Liver (tissue), 9 donors: ENCODE results near the gene KRTAP9-8. TPM values are rescaled to one million over a fixed set of nuclear protein-coding genes. Genes with fewer than 3 reads are reported as not detected.

ENCODE experiments used
- DNase-seq: peaks from one replicate; pipeline ENCODE4 v3.0.0-alpha.2; 2017; ENCODE audit warnings: low spot score
- H3K27ac ChIP-seq, 2 donors: one replicate each; pipeline ENCODE4 v1.7.0; 2013; ENCODE audit warnings: inconsistent platforms in 2 of 2, low read length in 2 of 2, control low read depth in 1 of 2, low read depth in 1 of 2, mild to moderate bottlenecking in 1 of 2
- H3K27me3 ChIP-seq, 4 donors: one replicate each; pipeline versions ENCODE4 v1.6.1 to v1.7.0; 2013; ENCODE audit warnings: low read length in 3 of 4, inconsistent platforms in 1 of 4, mild to moderate bottlenecking in 1 of 4, moderate library complexity in 1 of 4; ENCODE audit not compliant: control insufficient read depth in 4 of 4, insufficient read depth in 4 of 4
- H3K36me3 ChIP-seq, 4 donors: one replicate each; pipeline versions ENCODE4 v1.6.1 to v1.7.0; 2013; ENCODE audit warnings: low read length in 3 of 4, mild to moderate bottlenecking in 3 of 4, low read depth in 1 of 4, moderate library complexity in 1 of 4; ENCODE audit not compliant: control insufficient read depth in 4 of 4, insufficient read depth in 3 of 4
- H3K4me1 ChIP-seq, 4 donors: one replicate each; pipeline versions ENCODE4 v1.6.1 to v1.7.0; 2013; ENCODE audit warnings: low read length in 3 of 4, mild to moderate bottlenecking in 3 of 4, moderate library complexity in 1 of 4; ENCODE audit not compliant: control insufficient read depth in 4 of 4, insufficient read depth in 4 of 4
- H3K4me3 ChIP-seq, 3 donors: one replicate each; pipeline versions ENCODE4 v1.6.1 to v1.7.0; 2013; ENCODE audit warnings: low read length in 3 of 3, control low read depth in 1 of 3, low read depth in 1 of 3, mild to moderate bottlenecking in 1 of 3
- H3K9ac ChIP-seq, 2 donors: one replicate each; pipeline ENCODE4 v1.7.0; 2013; ENCODE audit warnings: low read length in 2 of 2, mild to moderate bottlenecking in 2 of 2, moderate library complexity in 2 of 2, control low read depth in 1 of 2, low read depth in 1 of 2
- H3K9me3 ChIP-seq, 4 donors: one replicate each; pipeline versions ENCODE4 v1.6.1 to v1.7.0; 2013; ENCODE audit warnings: low read length in 3 of 4; ENCODE audit not compliant: control insufficient read depth in 4 of 4
- ATF3 ChIP-seq: IDR thresholded peaks from 2 replicates; pipeline ENCODE4 v1.6.1; 2016; ENCODE audit warnings: antibody characterized with exemption
- EGR1 ChIP-seq, 2 donors: IDR thresholded peaks; 2 replicates each; pipeline ENCODE4 v1.6.1; 2016 to 2018; ENCODE audit warnings: antibody characterized with exemption in 2 of 2, low read depth in 2 of 2
- FOXA1 ChIP-seq: IDR thresholded peaks from 2 replicates; pipeline ENCODE4 v1.6.1; 2016; ENCODE audit warnings: antibody characterized with exemption
- GABPA ChIP-seq, 2 donors: IDR thresholded peaks in 1 of 2; conservative IDR thresholded peaks in 1 of 2; 2 replicates each; pipeline ENCODE4 v1.6.1; 2016; ENCODE audit warnings: antibody characterized with exemption in 2 of 2, mild to moderate bottlenecking in 1 of 2, moderate library complexity in 1 of 2
- HNF4A ChIP-seq, 2 donors: conservative IDR thresholded peaks; 2 replicates each; pipeline ENCODE4 v1.6.1; 2016; ENCODE audit warnings: antibody characterized with exemption in 2 of 2, mild to moderate bottlenecking in 2 of 2
- HNF4G ChIP-seq: IDR thresholded peaks from 2 replicates; pipeline ENCODE4 v1.6.1; 2016; ENCODE audit warnings: antibody characterized with exemption
- JUND ChIP-seq, 2 donors: IDR thresholded peaks; 2 replicates each; pipeline ENCODE4 v1.6.1; 2016; ENCODE audit warnings: antibody characterized with exemption in 2 of 2
- NR2F2 ChIP-seq: IDR thresholded peaks from 2 replicates; pipeline ENCODE4 v1.6.1; 2016; ENCODE audit warnings: antibody characterized with exemption
- RAD21 ChIP-seq, 2 donors: IDR thresholded peaks; 2 replicates each; pipeline ENCODE4 v1.6.1; 2016; ENCODE audit warnings: antibody characterized with exemption in 2 of 2, mild to moderate bottlenecking in 2 of 2
- RXRA ChIP-seq, 2 donors: IDR thresholded peaks; 2 replicates each; pipeline ENCODE4 v1.6.1; 2017 to 2018; ENCODE audit warnings: antibody characterized with exemption in 2 of 2, mild to moderate bottlenecking in 1 of 2
- SP1 ChIP-seq: IDR thresholded peaks from 2 replicates; pipeline ENCODE4 v1.6.1; 2018; ENCODE audit warnings: antibody characterized with exemption, mild to moderate bottlenecking
- TAF1 ChIP-seq: conservative IDR thresholded peaks from 2 replicates; pipeline ENCODE4 v1.6.1; 2016; ENCODE audit warnings: antibody characterized with exemption, mild to moderate bottlenecking
- YY1 ChIP-seq: IDR thresholded peaks from 2 replicates; pipeline ENCODE4 v1.6.1; 2016; ENCODE audit warnings: antibody characterized with exemption, mild to moderate bottlenecking
- WGBS: extraction: QIAGEN DNeasy Blood & Tissue Kit; methylation state at CpG from one replicate; pipeline ENCODE4 v1.1.7; 2013; 5-methylcytosine and 5-hydroxymethylcytosine counted together
- polyA plus RNA-seq, 2 donors: library from polyadenylated mRNA; stranded (reverse) in 1 of 2; unstranded in 1 of 2; fragments of 200-250 nt in 1 of 2; fragments of >200 nt in 1 of 2; fragmentation: Nextera tagmentation in 1 of 2; extraction: Ambion mirVana in 1 of 2; gene quantifications; one replicate each; pipeline versions ENCODE4 v1.2.1 to v1.2.3, GENCODE V29; 2013 to 2015
- total RNA-seq, 2 donors: library from RNA; depleted of rRNA; stranded (reverse); fragments of >200 nt; gene quantifications; one replicate each; pipeline ENCODE4 v1.2.3, GENCODE V29; 2014
- TF ChIP-seq, protein P1 (sequence below): IDR thresholded peaks from 2 replicates; pipeline ENCODE4 v1.6.1; 2016; ENCODE audit warnings: antibody characterized with exemption, mild to moderate bottlenecking
- TF ChIP-seq, protein P2 (sequence below): fragments of 150-350 bp; IDR thresholded peaks from 2 replicates; pipeline ENCODE4 v1.5.1; 2017; ENCODE audit warnings: improper control_type of control experiment, low read depth, low read length; ENCODE audit not compliant: missing input control
- TF ChIP-seq, protein P3 (sequence below): IDR thresholded peaks from 2 replicates; pipeline ENCODE4 v1.6.1; 2016; ENCODE audit warnings: antibody characterized with exemption
- TF ChIP-seq, protein P4 (sequence below): IDR thresholded peaks from 2 replicates; pipeline ENCODE4 v1.6.1; 2016; ENCODE audit warnings: antibody characterized with exemption
- donor health status: healthy.
- donor health status: healthy.
- donor health status: healthy.
- donor health status: healthy.
- donor health status: healthy.

KRTAP9-8 gene
- total and polyA plus RNA-seq, 4 donors = not detected

- H3K9me3 ChIP-seq = no peaks in the 10 kb centered on the region
- H3K27me3 ChIP-seq = peaks cover 0 to 8% (median 0%) of the 10 kb centered on the region in 4 donors
- H3K27ac ChIP-seq = no peak within 1 kb of the TSS
- WGBS = 38% methylated on average over 2 of the region's 2 CpGs
- TF ChIP-seq, protein P1, sequence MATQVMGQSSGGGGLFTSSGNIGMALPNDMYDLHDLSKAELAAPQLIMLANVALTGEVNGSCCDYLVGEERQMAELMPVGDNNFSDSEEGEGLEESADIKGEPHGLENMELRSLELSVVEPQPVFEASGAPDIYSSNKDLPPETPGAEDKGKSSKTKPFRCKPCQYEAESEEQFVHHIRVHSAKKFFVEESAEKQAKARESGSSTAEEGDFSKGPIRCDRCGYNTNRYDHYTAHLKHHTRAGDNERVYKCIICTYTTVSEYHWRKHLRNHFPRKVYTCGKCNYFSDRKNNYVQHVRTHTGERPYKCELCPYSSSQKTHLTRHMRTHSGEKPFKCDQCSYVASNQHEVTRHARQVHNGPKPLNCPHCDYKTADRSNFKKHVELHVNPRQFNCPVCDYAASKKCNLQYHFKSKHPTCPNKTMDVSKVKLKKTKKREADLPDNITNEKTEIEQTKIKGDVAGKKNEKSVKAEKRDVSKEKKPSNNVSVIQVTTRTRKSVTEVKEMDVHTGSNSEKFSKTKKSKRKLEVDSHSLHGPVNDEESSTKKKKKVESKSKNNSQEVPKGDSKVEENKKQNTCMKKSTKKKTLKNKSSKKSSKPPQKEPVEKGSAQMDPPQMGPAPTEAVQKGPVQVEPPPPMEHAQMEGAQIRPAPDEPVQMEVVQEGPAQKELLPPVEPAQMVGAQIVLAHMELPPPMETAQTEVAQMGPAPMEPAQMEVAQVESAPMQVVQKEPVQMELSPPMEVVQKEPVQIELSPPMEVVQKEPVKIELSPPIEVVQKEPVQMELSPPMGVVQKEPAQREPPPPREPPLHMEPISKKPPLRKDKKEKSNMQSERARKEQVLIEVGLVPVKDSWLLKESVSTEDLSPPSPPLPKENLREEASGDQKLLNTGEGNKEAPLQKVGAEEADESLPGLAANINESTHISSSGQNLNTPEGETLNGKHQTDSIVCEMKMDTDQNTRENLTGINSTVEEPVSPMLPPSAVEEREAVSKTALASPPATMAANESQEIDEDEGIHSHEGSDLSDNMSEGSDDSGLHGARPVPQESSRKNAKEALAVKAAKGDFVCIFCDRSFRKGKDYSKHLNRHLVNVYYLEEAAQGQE = no peak
- TF ChIP-seq TAF1 (no peak), HNF4A (conservative IDR thresholded peaks at IDR 0.05) (no peak), NR2F2 (no peak), SP1 (no peak), ATF3 (no peak), RXRA (IDR thresholded peaks at IDR 0.05) (no peak), GABPA (IDR thresholded peaks at IDR 0.05 in 1 of 2, conservative IDR thresholded peaks at IDR 0.05 in 1 of 2) (no peak), FOXA1 (no peak), JUND (IDR thresholded peaks at IDR 0.05) (no peak), RAD21 (IDR thresholded peaks at IDR 0.05) (no peak), HNF4G (no peak), EGR1 (IDR thresholded peaks at IDR 0.05; ENCODE audit: low read depth in 2 of 2) (no peak), YY1 (no peak)
- TF ChIP-seq, protein P2, sequence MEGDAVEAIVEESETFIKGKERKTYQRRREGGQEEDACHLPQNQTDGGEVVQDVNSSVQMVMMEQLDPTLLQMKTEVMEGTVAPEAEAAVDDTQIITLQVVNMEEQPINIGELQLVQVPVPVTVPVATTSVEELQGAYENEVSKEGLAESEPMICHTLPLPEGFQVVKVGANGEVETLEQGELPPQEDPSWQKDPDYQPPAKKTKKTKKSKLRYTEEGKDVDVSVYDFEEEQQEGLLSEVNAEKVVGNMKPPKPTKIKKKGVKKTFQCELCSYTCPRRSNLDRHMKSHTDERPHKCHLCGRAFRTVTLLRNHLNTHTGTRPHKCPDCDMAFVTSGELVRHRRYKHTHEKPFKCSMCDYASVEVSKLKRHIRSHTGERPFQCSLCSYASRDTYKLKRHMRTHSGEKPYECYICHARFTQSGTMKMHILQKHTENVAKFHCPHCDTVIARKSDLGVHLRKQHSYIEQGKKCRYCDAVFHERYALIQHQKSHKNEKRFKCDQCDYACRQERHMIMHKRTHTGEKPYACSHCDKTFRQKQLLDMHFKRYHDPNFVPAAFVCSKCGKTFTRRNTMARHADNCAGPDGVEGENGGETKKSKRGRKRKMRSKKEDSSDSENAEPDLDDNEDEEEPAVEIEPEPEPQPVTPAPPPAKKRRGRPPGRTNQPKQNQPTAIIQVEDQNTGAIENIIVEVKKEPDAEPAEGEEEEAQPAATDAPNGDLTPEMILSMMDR = no peak
- TF ChIP-seq, protein P3, sequence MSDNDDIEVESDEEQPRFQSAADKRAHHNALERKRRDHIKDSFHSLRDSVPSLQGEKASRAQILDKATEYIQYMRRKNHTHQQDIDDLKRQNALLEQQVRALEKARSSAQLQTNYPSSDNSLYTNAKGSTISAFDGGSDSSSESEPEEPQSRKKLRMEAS = no peak
- TF ChIP-seq, protein P4, sequence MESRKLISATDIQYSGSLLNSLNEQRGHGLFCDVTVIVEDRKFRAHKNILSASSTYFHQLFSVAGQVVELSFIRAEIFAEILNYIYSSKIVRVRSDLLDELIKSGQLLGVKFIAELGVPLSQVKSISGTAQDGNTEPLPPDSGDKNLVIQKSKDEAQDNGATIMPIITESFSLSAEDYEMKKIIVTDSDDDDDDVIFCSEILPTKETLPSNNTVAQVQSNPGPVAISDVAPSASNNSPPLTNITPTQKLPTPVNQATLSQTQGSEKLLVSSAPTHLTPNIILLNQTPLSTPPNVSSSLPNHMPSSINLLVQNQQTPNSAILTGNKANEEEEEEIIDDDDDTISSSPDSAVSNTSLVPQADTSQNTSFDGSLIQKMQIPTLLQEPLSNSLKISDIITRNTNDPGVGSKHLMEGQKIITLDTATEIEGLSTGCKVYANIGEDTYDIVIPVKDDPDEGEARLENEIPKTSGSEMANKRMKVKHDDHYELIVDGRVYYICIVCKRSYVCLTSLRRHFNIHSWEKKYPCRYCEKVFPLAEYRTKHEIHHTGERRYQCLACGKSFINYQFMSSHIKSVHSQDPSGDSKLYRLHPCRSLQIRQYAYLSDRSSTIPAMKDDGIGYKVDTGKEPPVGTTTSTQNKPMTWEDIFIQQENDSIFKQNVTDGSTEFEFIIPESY = no peak
- H3K4me1 ChIP-seq = no peaks in the 10 kb centered on the region
- H3K9ac ChIP-seq = no peak within 1 kb of the TSS
- no peaks in the 10 kb centered on the region for H3K36me3 ChIP-seq
- no peak for DNase-seq
- no peak within 1 kb of the TSS for H3K4me3 ChIP-seq
Observed at GRCh38 chr17:41265078-41265477, 27.3 kb downstream of the KRTAP9-8 start, which contains the start of gene KRTAP9-6. Gene KRTAP9-6 (plus strand): TSS chr17:41265378. CDS start chr17:41265378, 0 bp downstream.
